GM10248 (cell line): ENCODE results near the gene CEP295NL.
A peak's percentile ranks its signal among the peaks of the same experiment; 100 is the strongest.

Experiments used
- CTCF ChIA-PET: fragments of 300-600 bp; sonication (Branson Sonifier 250); formaldehyde crosslinking; extraction: SDS; loops from one replicate; lab custom pipeline; 2021; ENCODE audit warnings: antibody characterized with exemption; lab: Yijun Ruan, JAX
- POLR2A ChIA-PET: fragments of 350-650 bp; sonication (Branson Sonifier 250); formaldehyde crosslinking; extraction: SDS; loops from one replicate; lab custom pipeline; 2020; ENCODE audit warnings: antibody characterized with exemption; lab: Yijun Ruan, JAX
- DNase-seq: peaks from one replicate; pipeline ENCODE4 v3.0.0; 2012; ENCODE audit errors: extremely low spot score
- TF ChIP-seq, protein P1 (sequence below): IDR thresholded peaks from 2 replicates; pipeline ENCODE4 v1.5.1; 2012; ENCODE audit warnings: mild to moderate bottlenecking, low read depth; ENCODE audit errors: extremely low read depth, missing control alignments, control extremely low read depth

Gene CEP295NL

DNA sequence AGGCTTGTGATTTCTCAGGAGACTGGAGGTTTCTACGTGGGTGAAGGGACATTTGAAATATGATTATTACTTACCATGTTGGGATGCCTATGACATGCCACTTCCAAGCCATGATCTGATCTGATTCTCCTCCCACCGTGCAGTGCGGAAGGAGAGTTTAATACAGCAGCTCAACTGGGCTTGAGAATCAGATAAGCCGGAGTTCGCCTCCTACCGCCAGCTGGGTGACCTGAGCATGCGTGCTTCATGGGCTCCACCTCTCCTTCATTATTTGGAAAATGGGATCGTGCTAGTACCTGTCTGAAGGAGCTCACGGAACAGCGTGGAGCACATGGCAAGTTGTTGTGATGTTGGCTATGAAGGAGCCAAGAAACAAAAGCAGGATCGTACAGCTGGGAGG lies 34.6 kb upstream of the CEP295NL start:
- CTCF ChIA-PET = no interaction called here
- POLR2A ChIA-PET = no interaction called here

DNA sequence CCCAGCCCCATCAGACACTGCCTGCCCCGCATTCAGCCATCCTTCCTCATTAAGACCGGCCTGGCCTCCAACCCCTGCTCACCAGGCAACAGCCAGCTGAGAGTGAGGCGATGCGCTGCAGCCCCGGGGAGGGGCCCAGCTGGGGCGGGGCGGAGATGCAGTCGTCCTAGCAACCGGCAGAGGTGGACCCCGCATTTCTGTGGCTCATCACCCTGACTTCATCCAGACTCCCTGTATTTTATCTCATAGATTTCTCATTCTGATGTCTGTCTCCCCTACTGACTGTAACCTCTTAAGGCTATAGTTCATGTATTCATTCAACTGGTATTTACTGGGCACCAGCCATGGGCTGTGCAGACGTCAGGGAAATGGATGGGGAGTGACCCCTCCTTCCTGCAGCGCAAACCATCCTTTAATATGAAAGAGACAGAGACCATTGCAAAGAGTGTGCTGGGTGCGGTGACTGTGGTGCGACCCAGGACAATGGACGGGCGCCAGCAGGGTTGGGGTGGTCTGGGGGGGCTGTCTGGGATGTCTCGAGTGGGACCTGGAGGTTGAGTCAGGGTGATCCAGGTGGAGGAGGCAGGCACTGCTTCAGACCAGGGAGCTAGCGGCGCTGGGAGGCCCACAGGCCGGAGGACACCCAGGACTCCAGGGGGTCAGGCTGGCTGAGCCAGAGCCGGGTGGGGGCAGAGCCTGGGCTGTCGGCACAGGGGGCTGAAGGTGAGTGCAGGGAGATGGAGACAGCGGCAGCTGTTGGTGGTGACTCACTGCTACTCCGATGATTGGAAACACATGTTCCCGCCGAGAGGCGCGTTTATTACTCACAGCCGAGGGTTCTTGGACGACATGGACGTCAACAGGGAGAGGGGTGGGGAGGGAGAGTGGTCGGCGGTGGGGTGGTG lies 32.7 kb upstream of the CEP295NL start:
- TF ChIP-seq, protein P1, sequence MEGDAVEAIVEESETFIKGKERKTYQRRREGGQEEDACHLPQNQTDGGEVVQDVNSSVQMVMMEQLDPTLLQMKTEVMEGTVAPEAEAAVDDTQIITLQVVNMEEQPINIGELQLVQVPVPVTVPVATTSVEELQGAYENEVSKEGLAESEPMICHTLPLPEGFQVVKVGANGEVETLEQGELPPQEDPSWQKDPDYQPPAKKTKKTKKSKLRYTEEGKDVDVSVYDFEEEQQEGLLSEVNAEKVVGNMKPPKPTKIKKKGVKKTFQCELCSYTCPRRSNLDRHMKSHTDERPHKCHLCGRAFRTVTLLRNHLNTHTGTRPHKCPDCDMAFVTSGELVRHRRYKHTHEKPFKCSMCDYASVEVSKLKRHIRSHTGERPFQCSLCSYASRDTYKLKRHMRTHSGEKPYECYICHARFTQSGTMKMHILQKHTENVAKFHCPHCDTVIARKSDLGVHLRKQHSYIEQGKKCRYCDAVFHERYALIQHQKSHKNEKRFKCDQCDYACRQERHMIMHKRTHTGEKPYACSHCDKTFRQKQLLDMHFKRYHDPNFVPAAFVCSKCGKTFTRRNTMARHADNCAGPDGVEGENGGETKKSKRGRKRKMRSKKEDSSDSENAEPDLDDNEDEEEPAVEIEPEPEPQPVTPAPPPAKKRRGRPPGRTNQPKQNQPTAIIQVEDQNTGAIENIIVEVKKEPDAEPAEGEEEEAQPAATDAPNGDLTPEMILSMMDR = no peak
- POLR2A ChIA-PET = no interaction called here
- CTCF ChIA-PET = interaction anchor here (1.8 kb wide), 1 partner anchor 36 kb away, joined by 4 read pairs; no protein-coding TSS in a partner anchor
- no peak for DNase-seq

More for the DNA sequence above, 34.6 kb upstream of the CEP295NL start:
- DNase-seq = no peak
- TF ChIP-seq, protein P1 = no peak

DNA sequence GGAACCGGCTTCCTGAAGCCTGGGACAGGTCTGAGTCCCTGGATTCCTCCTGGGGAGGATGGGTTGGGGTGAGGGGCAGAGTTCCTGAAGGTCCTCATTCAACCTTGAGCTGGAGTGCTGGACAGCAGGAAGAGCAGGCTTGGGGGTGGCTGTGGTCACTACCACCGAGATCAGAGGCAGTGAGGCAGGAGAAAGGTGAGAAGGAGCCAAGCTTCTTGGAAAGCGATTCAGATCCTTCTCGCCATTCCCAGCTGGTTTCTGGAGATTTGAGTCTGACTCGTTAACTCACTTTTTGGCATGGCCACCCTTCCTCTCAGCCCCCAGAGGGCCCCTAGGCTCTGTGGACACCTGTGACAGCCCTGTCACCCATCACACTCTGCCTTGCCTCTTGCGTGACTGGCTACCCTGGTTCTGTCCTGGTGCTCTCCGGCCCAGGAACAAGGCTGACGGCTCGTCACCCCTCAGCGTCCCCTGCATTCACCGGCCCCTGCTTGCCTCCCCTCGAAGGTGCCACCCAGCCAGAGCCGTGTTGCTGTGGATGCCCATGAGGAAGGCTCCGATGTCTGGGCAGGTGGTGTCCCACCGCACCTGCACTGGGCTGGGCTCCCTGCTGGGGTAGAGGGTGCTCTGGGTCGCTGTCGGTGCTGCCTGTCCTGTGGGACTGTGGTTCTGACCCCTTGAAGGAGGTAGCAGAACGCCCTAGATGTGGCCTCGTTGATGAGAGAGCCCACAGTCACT lies 31.8 kb upstream of the CEP295NL start:
- CTCF ChIA-PET = interaction anchor here (1.8 kb wide), 1 partner anchor 37 kb away, joined by 4 read pairs; no protein-coding TSS in a partner anchor
- POLR2A ChIA-PET = no interaction called here
- no peak for DNase-seq
- TF ChIP-seq, protein P1 = no peak

DNA sequence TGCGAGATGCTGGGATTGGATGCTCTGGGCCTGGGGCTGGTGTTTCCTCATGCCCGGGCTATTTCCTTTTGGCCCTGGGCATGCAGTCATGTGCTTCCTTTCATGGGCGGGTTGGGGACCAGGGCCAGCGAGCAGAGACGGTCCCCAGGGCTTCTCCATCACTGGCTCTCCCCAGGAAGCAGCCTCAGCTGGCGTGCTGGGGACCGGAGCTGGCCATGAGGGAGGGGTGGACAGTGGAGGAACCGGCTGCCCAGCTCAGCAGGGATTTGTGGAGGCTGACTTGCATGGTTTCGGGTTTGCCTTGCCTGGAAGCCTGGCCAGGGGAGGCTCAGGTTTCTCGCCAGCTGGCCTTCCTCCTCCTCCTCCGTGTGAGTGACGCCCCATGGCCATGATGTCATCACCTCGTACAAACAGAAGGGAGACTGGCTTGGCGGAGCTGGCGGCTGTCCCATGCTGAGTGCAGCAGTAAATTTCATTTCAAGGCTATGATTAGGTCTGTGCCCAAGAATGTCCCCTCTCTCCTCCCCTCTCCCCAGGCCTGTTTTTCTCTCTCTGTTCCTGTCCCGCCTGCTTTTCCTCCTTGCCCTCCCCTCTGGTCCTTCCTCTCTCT lies 31.1 kb upstream of the CEP295NL start:
- DNase-seq = no peak

DNA sequence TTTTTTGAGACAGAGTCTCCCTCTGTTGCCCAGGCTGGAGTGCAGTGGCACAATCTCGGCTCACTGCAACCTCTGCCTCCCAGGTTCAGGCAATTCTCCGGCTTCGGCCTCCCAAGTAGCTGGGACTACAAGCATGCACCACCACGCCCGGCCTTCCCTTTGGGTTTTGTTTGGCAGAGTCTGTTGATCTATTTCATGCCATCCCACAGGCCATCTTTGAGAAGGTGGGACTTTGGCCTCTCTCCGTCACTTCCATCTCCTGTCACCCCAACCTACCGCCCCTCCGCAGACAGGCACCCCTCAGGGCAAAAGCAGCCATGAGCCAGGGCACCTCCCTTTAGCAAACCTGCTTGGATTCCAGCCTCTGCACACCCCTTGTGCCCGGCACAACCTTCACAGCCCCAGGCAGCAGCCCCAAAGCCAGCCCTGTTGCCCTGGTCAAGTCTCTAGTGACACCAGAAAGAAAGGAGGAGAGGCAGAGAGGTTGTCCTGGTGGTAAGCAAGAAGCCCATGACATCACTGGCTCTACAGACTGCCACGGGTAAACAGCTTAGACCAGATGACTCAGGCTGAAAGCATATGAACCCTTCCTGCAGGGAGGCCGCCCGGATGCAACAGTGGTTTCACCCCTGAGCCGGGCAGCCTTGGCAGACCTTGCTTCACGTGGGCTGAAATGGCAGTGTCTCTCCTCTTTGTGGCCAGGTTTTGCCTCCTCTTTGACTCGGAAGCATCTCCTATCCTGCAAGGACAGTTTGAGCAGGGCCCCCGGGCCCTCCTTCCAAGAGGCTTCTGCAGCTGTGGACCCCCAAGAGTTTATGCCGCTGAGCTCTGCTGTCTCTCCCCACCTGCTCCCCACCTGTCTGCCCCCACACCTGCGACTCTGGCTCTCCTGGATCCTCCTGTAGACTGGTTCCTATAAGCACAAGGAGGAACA lies 30.3 kb upstream of the CEP295NL start:
- ChIA-PET CTCF (no interaction called here), POLR2A (no interaction called here)
- TF ChIP-seq, protein P1 = no peak
- peak; percentile 50 for DNase-seq

More for the DNA sequence above, 31.1 kb upstream of the CEP295NL start:
- CTCF ChIA-PET = interaction anchor here (1.8 kb wide), 1 partner anchor 38 kb away, joined by 4 read pairs; no protein-coding TSS in a partner anchor
- POLR2A ChIA-PET = no interaction called here
- TF ChIP-seq, protein P1 = no peak
